GM19452 (cell line): ENCODE measurements around the gene HBEGF.

Experiments used
- ATAC-seq: cut with Tn5 transposase; IDR thresholded peaks from one replicate; pipeline ENCODE4 v1.9.1; 2021; ENCODE audit not compliant: unreplicated experiment

Gene HBEGF

DNA sequence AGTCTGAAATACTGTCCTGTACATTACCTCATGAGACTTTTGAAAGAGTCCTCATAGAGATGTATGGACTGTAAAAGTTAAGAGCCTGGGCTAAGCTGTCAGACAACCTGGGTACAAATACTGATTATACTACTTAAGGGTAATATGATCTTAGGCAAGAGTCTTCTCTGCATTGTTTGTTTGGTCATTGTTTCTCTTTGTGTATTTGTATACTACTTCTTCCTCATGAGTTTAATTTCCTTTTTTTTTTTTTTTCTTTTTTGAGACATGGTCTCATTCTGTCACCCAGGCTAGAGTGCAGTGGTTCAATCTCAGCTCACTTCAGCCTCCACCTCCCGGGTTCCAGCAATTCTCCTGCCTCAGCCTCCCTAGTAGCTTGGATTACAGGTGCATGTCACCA, 40.9 kb downstream of the HBEGF start:
- ATAC-seq, result no peak

DNA sequence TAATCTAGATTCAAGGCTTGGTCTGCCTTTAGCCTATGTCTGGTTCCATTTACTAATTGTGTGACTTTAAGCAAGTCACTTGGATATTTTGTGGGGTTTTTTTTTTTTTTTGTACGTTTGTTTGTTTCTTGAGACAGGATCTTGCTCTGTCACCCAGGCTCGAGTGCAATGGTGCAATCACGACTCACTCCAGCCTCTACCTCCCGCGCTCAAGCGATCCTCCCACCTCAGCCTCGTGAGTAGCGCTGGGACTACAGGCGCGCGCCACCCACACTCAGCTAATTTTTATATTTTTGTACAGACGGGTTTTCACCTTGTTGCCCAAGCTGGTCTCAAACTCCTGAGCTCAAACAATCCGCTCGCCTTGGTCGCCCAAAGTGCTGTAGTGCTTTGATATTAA, 42.4 kb downstream of the HBEGF start:
- ATAC-seq, result no peak

GRCh38 chr5:140302786-140303639, 43.4 kb downstream of the HBEGF start, which contains the start of gene PFDN1:
Gene PFDN1, minus strand, starts transcription at chr5:140303101. Its CDS starts 28 bp downstream, at chr5:140303073.
- ATAC-seq, result peak; percentile 98

- ATAC-seq, result no peak
These were observed 45.3 kb downstream of the HBEGF start for GRCh38 chr5:140301136-140301535.

DNA sequence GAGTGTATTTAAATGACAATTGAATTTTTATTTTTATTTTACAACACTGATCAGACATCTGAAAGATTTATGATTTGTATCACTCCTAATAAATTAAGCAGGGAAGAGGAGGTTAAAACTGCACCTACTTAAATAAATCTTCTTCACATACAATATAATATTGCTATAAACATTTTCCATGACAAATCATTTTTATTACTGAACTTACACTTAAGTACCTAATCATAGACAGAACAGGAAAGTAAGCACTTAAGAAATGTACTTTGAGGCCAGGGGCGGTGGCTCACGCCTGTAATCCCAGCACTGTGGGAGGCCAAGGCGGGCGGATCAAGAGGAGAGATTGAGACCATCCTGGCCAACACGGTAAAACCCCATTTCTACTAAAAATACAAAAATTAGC, 47.3 kb downstream of the HBEGF start:
- no peak for ATAC-seq

DNA sequence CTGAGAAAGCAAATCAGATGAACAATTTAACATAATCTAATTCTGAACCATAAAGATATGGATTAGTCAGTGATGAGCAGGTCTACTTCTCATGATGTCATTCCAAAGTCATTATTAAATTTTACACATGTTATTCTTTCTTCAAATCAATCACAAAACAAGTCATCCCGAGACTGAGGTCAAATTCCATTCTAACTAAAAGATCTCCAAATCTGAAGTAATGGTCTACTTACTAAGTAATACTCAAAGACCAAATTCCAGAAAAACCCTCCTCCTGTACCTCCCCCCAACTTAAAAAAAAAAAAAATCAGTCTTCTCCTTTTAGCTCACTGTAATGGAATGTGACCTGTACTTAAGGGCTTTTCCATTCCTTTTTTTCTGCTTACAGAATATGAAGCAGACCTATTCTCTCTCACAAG, 48.2 kb downstream of the HBEGF start:
- no peak for ATAC-seq

DNA sequence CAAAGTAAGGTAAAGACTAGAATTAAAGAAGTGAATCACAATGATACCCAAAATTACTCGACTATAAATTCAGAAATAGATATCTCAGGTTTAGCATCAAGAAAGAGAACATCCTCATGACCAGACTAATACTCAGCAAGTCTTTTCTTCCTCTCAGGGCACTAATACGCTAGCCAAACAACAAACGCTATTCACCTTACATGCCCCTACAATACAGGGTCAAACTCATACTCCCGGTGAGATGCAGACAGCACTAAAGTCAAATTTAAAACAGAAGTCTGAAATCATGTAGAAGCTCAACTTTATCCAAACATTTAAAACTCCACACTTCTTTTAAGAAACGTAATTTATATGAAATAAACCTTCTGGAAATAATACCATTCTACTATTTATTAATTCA, 49.1 kb downstream of the HBEGF start:
- no peak for ATAC-seq

DNA sequence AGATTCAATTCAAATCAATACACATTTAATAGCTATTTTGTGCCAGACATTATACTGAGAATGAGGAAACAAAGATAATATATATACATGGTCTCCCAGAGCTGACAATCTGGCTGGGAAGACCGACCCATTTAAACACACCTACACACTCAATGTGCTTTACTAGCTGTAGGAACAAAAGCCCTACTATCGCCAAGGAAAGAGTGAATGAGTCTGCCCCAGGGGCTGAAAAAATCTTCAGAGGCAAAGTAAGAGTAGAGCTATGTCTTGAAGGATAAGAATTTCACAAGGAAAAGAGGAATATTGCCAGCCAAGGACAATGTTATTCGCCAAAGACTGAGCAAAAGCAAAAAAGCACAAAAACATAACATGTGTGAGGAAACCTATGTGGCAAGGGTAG, 50.1 kb downstream of the HBEGF start:
- ATAC-seq, result no peak

DNA sequence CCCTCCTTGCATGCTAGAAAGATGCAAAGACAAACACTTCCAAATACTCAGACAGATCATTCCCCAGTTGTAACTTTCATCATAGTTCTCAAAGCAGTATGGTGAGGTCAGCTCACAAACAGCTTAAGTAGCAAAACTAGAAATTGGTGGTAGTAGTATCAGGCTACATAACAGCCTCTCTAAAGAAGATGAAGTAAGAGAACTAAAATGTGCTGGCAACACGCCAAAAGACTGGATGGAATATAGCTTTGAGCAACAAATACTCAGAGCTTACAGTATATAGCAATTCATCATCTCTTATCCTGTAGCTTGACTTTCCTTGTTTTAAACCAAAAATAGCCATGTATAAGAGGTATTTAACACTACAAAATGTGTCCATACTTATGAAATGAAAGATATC, 51.0 kb downstream of the HBEGF start:
- no peak for ATAC-seq

DNA sequence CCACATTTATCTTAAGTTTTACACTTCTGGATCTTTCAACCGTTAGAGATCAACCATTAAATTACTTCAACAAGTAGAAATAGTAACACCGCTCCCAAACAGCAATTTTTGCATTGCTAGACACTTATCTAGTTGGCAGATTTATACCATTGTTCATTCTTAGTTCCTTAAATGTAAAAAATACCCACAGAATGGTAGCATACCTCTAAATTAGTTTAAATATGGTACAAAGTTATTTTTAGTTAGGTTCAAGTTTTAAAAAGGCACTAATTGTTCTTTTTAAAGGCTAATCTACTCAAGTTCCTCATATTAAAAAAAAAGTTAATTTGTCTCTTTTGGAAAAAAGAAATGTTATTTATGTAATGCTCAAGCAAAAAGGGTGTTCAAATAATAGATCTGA, 51.6 kb downstream of the HBEGF start:
- no peak for ATAC-seq

- ATAC-seq, result no peak
These were observed 52.6 kb downstream of the HBEGF start for GRCh38 chr5:140293849-140294100.

DNA sequence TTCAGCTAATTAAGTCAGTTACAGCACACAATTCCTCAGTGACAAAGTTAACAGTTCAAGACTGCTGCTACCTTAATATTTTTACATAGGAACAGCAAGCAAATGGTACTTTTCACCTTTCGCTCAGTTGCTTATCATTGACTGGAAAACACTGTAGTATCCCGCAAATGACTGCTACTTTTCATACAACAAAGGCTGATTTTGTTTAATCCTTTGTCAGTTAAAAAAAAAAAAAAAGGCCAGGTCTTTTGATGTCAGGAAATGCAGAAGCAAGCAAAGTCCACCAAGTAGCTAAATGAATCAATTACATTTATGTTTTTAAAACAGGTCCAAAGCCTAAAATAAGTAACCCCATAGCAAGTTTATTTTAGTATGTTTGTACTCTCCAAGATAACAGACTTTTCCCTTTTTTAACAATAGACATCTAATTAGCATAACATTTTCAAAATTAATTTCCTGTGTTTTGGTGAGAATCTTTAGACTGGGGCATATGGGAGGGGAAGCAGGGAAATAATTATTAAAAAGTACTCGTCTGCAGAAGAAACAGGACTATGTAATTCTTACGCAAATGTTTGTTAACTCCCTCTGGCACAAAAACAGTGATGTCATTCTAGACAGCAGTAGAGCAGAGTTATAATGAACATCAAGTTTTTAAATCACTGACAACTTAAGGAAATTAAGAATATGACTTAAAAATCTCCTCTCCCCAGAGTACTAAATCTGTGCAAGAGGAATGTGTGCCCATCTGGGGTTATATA, 53.1 kb downstream of the HBEGF start:
- ATAC-seq, result no peak

- no peak for ATAC-seq
These were observed 54.0 kb downstream of the HBEGF start for GRCh38 chr5:140292212-140293036.

DNA sequence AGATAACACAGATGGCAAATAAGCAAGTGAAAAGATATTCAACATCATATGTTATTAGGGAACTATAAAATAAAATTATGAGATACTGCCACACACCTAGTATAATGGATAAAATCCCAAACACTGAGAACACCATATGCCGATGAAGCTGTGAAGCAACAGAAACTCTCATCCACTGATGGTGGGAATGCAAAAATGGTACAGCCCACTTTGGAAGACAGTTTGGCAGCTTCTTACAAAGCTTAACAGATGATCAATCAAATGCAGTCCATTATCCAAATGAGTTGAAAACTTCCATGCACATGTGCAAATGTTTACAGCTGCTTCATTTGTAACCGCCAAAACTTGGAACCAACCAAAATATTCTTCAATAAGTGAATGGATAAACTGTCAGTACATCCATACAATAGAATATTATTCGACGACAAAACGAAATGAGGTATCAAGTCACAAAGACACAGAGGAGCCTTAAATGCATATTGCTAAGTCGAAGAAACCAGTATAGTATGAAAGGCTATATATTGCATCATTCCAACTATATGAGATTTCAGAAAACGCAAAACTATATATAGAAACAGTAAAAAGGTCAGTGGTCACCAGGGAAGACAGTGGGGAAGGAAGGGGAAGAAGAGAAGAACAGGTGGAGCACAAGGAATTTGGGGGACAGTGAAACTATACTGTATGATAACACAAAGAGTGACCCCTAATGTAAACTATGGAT, 58.4 kb downstream of the HBEGF start:
- no peak for ATAC-seq

DNA sequence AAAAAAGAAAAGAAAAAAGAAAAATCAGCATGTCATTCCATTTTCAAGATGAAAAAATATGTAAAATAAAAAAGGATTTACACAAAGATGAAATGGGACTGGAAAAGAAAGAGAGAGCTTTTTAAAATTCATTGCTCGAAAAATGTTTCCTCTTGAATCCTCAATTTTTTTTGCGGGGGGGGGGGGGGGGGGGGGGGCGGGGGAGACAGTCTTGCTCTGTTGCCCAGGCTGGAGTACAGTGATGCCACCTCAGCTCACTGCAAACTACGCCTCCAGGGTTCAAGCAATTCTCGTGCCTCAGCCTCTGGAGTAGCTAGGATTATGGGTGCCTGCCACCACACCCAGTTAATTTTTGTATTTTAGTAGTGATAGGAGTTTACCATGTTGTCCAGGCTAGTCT, 60.0 kb downstream of the HBEGF start:
- no peak for ATAC-seq

DNA sequence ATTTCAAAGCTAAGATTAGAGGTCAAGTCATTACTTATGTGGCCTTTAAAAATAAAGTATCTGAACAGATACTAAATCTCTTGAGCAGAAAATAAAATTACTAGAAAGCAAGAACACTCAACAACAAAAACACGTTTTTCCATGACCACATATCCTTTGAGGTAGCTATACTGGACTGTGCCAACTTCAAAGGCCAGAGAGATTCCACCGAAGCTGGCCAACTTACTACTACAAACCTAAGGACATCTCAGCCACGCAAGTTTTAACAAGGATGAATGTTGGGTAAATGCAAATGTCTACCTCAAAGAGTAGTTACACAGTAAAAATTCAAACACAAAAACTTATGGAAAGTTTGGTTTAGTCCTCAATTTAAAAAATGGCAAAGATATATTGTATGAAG, 62.4 kb downstream of the HBEGF start:
- no peak for ATAC-seq
